Measurements from ENCODE around the gene TEDC1. TPM values are rescaled to one million over a fixed set of nuclear protein-coding genes. Genes with fewer than 3 reads are reported as not detected.

Gene TEDC1
- total RNA-seq, 1 donor from 2014 or later, result 12.7 TPM

GRCh38 chr14:105449276-105450122, 41.5 kb upstream of the TEDC1 start:
- Histone ChIP-seq H3K9me3 (no peaks in the 10 kb centered on the region), H3K27me3 (no peaks in the 10 kb centered on the region), H3K4me1 (peaks cover 3 to 10% of the 10 kb centered on the region in 2 donors), H3K36me3 (peaks cover 35 to 45% of the 10 kb centered on the region in 2 donors), H3K4me3 (no peak overlapping the region), H3K27ac (no peak overlapping the region)
- no peak for DNase-seq (ENCODE audit: low spot score in 2 of 2)
- intact Hi-C loops (cut with DNase I), result loop anchor here (2.0 kb wide), 3 partner anchors 19 to 79 kb away; partner anchors contain the start of gene TMEM121
- TF ChIP-seq CTCF (IDR thresholded peaks at IDR 0.05), result no peak

- Histone ChIP-seq H3K36me3 (peaks cover 36 to 51% of the 10 kb centered on the region in 2 donors), H3K4me1 (peaks cover 3 to 10% of the 10 kb centered on the region in 2 donors), H3K27me3 (no peaks in the 10 kb centered on the region), H3K4me3 (no peak overlapping the region), H3K27ac (no peak overlapping the region), H3K9me3 (no peaks in the 10 kb centered on the region)
- DNase-seq (ENCODE audit: low spot score in 2 of 2), result no peak
- TF ChIP-seq CTCF (IDR thresholded peaks at IDR 0.05), result no peak
- intact Hi-C loops (cut with DNase I), result no loop called here
Observed at GRCh38 chr14:105450123-105450505, 40.9 kb upstream of the TEDC1 start.

DNA sequence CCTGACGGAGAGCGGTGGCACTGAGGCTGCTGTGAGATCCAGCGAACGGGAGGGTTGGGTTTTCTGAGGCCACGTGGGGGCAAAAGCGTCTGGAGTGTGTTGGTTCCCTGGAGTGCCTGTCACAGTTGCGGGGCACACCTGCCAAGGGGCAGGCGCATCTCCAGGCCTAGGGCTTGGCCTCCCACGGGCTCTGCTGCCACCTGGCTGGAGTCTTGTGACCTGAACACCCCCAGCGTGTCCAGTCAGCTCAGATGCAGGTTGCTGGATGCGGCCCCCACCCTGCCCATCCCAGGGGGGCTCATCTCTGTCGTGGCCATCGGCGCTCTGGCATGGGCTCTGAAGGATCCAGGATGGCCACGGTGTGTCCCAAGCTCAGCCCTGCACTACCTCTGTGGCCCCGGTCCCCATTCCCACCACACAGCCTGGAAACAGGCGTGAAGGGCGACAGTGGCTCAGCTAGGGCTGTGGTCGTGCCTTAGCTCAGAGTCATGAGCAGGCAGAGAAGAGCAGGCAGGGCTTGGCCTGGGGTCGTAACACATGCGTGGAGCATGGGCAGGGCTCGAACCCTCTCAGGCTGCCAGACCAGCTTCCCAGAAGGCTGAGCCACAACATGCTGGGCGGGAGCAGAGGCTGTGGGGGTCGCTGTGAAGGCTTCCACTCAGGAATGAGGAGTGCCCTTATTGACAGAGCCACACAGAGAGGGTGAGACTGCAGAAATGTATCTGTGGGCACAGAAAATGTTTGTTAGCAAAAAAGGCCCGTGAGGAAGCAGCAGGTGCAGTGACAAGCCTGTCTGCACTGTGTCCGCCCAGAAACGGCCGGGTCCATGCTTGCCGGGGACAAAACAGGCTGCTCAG, 40.0 kb upstream of the TEDC1 start:
- no peaks in the 10 kb centered on the region for H3K27me3 ChIP-seq
- H3K4me3 ChIP-seq, result no peak overlapping the region
- intact Hi-C loops (cut with DNase I), result no loop called here
- no peaks in the 10 kb centered on the region for H3K9me3 ChIP-seq
- TF ChIP-seq CTCF (IDR thresholded peaks at IDR 0.05), result no peak
- no peak overlapping the region for H3K27ac ChIP-seq
- peaks cover 46 to 61% of the 10 kb centered on the region in 2 donors for H3K36me3 ChIP-seq
- peaks cover 3 to 10% of the 10 kb centered on the region in 2 donors for H3K4me1 ChIP-seq
- DNase-seq (ENCODE audit: low spot score in 2 of 2), result no peak

DNA sequence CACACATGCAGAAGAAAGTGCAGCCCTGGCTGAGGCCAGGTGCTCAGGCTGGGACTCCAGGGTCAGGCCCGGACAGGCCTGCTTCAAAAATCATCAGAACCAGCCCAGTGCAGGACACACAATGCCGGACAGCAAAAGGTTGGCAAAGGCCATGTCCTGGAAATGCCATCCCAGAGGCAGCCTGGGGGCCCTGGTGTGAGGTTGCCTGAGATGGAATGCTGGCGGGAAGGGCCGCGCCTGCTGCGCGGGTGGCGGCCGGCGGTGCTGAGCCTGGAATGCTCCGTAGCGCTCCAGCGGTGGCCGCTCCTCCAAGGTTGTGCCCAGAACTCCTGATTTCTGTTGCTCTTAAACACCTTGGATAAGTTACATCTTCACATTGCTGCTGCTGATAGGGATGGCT, 38.1 kb upstream of the TEDC1 start:
- intact Hi-C loops (cut with DNase I), result no loop called here
- H3K36me3 ChIP-seq, result peaks cover 61 to 74% of the 10 kb centered on the region in 2 donors
- DNase-seq (ENCODE audit: low spot score in 2 of 2), result no peak
- H3K4me1 ChIP-seq, result peaks cover 3 to 10% of the 10 kb centered on the region in 2 donors
- no peaks in the 10 kb centered on the region for H3K27me3 ChIP-seq
- no peak for TF ChIP-seq CTCF (IDR thresholded peaks at IDR 0.05)
- no peaks in the 10 kb centered on the region for H3K9me3 ChIP-seq
- H3K4me3 ChIP-seq, result no peak overlapping the region
- H3K27ac ChIP-seq, result no peak overlapping the region

DNA sequence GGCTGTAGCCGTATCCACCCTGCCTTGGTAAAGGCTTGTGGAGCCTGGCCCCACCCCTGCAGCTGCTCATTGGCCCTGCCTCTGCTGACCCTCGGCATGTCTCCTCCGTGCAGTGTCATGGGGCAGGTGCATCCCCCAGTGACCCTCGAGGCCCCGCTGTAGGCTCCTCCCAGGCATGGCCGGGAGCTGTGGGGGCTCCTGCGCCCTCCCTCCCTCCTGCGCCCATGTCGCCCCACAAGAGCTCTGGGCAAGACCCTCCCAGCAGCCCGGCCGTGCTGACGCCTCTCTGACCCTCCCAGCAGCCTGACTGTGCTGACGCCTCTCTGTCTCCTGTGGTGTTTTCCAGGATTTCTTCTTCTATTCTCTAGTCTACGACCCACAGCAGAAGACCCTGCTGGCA, 37.2 kb upstream of the TEDC1 start:
- Histone ChIP-seq H3K36me3 (peaks cover 67 to 74% of the 10 kb centered on the region in 2 donors), H3K27ac (no peak overlapping the region), H3K9me3 (no peaks in the 10 kb centered on the region), H3K27me3 (no peaks in the 10 kb centered on the region), H3K4me3 (no peak overlapping the region), H3K4me1 (peaks cover 0 to 3% of the 10 kb centered on the region in 2 donors)
- no peak for TF ChIP-seq CTCF (IDR thresholded peaks at IDR 0.05)
- intact Hi-C loops (cut with DNase I), result no loop called here
- no peak for DNase-seq (ENCODE audit: low spot score in 2 of 2)

All from ascending aorta (tissue), 2 donors.